RWPE2 (cell line): ENCODE data around the gene UNC13A.

Experiments used
- ATAC-seq: fragments of 200-7000 bp; cut with Tn5 transposase; 3 replicates; pipeline ENCODE4 v1.9.1; 2021; ENCODE audit warnings: low read depth
- DNase-seq: peaks from one replicate; pipeline ENCODE4 v3.0.0-alpha.2; 2020; ENCODE audit warnings: low spot score
- H3K27ac ChIP-seq: fragments of 450-650 bp; 2 replicates; pipeline ENCODE4 v1.5.1; 2017; ENCODE audit warnings: mild to moderate bottlenecking; ENCODE audit not compliant: poor library complexity, severe bottlenecking
- H3K27me3 ChIP-seq: fragments of 250-450 bp; sonication (Bioruptor Pico); 2 replicates; pipeline ENCODE4 v1.5.1; 2021; ENCODE audit warnings: mild to moderate bottlenecking, moderate library complexity; ENCODE audit not compliant: insufficient read depth, poor library complexity, severe bottlenecking
- H3K36me3 ChIP-seq: fragments of 250-450 bp; sonication (Bioruptor Pico); 2 replicates; pipeline ENCODE4 v1.5.1; 2020; ENCODE audit warnings: low read depth, mild to moderate bottlenecking, moderate library complexity
- H3K4me1 ChIP-seq: fragments of 250-450 bp; sonication (Bioruptor Pico); 2 replicates; pipeline ENCODE4 v1.5.1; 2021; ENCODE audit warnings: mild to moderate bottlenecking, moderate library complexity; ENCODE audit not compliant: insufficient read depth, poor library complexity, severe bottlenecking
- H3K4me3 ChIP-seq: fragments of 250-450 bp; sonication (Bioruptor Pico); 2 replicates; pipeline ENCODE4 v1.5.1; 2021; ENCODE audit warnings: mild to moderate bottlenecking, moderate library complexity; ENCODE audit not compliant: severe bottlenecking
- H3K9me3 ChIP-seq: fragments of 250-450 bp; sonication (Bioruptor Pico); 2 replicates; pipeline ENCODE4 v1.5.1; 2021; ENCODE audit warnings: mild to moderate bottlenecking, moderate library complexity; ENCODE audit not compliant: severe bottlenecking
- CTCF ChIP-seq: fragments of 450-650 bp; IDR thresholded peaks from one replicate; pipeline ENCODE4 v1.5.1; 2017; ENCODE audit warnings: mild to moderate bottlenecking, moderate library complexity; ENCODE audit not compliant: poor library complexity, severe bottlenecking

Gene UNC13A

GRCh38 chr19:17615889-17616685, 72.1 kb downstream of the UNC13A start:
- H3K4me3 ChIP-seq: no peak overlapping the region
- TF ChIP-seq CTCF: no peak

GRCh38 chr19:17614476-17614875, 73.7 kb downstream of the UNC13A start:
- no peaks in the 10 kb centered on the region for H3K4me1 ChIP-seq
- H3K9me3 ChIP-seq: no peaks in the 10 kb centered on the region
- ATAC-seq: no peak
- H3K27me3 ChIP-seq: no peaks in the 10 kb centered on the region
- TF ChIP-seq CTCF: no peak
- H3K4me3 ChIP-seq: no peak overlapping the region
- H3K27ac ChIP-seq: no peak overlapping the region
- H3K36me3 ChIP-seq: no peaks in the 10 kb centered on the region
- no peak for DNase-seq

More at GRCh38 chr19:17615889-17616685, 72.1 kb downstream of the UNC13A start:
- Histone ChIP-seq H3K27ac (no peak overlapping the region), H3K4me1 (no peaks in the 10 kb centered on the region), H3K36me3 (no peaks in the 10 kb centered on the region), H3K27me3 (no peaks in the 10 kb centered on the region), H3K9me3 (no peaks in the 10 kb centered on the region)
- ATAC-seq (no peak; the same call in 2 of the 3 replicates), DNase-seq (no peak)

GRCh38 chr19:17611462-17612244, 76.5 kb downstream of the UNC13A start:
- ATAC-seq (no peak), DNase-seq (no peak)
- Histone ChIP-seq H3K4me3 (no peak overlapping the region), H3K9me3 (no peaks in the 10 kb centered on the region), H3K4me1 (no peaks in the 10 kb centered on the region), H3K27ac (no peak overlapping the region), H3K27me3 (no peaks in the 10 kb centered on the region), H3K36me3 (no peaks in the 10 kb centered on the region)
- no peak for TF ChIP-seq CTCF

- Histone ChIP-seq H3K4me3 (no peak overlapping the region), H3K27ac (no peak overlapping the region), H3K9me3 (no peaks in the 10 kb centered on the region), H3K4me1 (no peaks in the 10 kb centered on the region), H3K36me3 (no peaks in the 10 kb centered on the region), H3K27me3 (no peaks in the 10 kb centered on the region)
- DNase-seq: no peak
- no peak for ATAC-seq
- no peak for TF ChIP-seq CTCF
These were observed 77.8 kb downstream of the UNC13A start for GRCh38 chr19:17610384-17610783.
